HG02870 (cell line): ENCODE results near the gene GFER.
A peak's percentile ranks its signal among the peaks of the same experiment; 100 is the strongest.

ENCODE experiments used
- ATAC-seq: cut with Tn5 transposase; IDR thresholded peaks from one replicate; pipeline ENCODE4 v1.9.1; 2021; ENCODE audit warnings: mild to moderate bottlenecking, moderate library complexity; ENCODE audit not compliant: unreplicated experiment

GFER gene

DNA sequence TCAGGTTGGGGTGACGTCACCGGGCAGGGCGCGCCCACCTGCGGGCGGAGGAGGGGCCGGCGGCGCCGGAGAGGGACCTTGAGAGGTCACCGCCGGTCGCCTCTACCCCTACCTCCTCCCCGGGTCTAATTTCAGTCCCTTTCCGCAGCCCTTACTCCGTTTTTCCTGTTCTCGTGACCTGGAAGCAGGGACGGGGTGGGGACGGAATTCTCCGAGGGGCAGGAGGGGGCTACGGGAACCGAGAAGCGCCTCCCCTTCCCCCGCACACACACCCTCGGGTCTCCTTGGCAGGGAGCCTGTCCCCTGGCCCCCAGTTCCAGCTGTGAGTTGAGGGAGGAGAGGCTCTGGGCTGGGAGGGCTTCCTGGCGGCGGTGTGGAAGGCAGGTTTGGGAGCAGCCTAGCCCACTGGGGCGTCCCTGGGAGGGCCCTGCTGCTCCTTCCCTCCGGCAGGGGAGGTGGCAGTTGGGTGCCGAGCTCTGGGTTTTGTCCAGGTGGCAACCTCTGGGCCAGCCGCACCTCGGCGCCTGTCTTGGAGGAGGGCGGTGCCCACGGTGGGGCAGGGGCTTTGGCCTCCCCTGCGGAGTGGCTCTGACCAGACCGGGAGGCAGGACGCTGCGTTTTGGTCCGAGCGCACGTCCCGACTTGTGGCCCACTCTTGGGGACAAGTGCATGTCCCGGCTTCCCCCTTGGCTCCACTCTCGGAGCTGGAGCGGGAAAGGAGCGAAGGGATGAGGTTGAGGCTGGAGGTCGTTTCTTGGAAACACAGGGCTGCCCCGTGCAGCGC, 6.5 kb downstream of the GFER start:
- ATAC-seq: no peak

- no peak for ATAC-seq
Observed at GRCh38 chr16:1991135-1991551, 7.2 kb downstream of the GFER start.

DNA sequence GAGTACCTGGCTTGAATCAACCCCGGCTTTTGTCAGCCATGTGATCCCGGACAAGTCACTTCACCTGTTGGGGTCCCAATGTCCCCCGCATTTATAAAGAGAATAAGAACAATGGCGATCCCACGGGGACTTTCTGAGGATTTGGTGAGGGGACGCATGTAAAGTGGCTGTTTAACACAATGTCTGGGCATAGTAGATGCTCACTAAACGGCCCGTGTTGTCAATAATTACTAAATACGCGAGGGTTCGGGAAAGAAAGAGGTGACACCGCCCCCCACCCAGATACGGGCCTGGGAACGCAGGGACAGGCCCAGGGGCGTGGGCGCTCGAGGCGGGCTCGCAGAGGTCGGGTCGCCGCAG, 7.6 kb downstream of the GFER start:
- ATAC-seq: no peak

DNA sequence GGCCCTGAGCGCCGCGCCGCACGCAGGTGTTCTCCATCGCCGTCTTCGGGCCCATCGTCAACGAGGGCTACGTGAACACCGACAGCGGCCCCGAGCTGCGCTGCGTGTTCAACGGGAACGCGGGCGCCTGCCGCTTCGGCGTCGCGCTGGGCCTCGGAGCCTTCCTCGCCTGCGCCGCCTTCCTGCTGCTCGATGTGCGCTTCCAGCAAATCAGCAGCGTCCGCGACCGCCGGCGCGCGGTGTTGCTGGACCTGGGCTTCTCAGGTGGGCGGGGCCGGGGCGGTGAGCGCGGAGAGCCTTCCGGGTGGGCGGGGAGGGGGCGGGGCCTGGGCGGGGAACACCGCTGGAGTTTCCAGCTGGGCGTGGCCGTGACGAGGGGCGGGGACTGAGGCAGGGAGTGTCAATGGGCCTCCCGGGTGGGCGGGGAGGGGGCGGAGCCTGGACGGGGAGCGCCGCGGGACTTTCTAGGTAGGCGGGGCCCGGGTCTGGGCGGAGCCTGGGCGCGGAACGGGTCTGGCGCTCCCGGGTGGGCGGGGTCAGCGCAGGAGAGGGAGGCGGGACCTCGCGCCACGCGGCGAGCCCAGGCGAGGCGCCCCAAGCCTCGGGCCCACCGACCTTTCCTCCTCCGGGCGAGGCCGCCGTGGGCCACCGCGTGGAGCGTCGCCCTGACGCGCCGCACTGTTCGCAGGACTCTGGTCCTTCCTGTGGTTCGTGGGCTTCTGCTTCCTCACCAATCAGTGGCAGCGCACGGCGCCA, 8.1 kb downstream of the GFER start:
- no peak for ATAC-seq

DNA sequence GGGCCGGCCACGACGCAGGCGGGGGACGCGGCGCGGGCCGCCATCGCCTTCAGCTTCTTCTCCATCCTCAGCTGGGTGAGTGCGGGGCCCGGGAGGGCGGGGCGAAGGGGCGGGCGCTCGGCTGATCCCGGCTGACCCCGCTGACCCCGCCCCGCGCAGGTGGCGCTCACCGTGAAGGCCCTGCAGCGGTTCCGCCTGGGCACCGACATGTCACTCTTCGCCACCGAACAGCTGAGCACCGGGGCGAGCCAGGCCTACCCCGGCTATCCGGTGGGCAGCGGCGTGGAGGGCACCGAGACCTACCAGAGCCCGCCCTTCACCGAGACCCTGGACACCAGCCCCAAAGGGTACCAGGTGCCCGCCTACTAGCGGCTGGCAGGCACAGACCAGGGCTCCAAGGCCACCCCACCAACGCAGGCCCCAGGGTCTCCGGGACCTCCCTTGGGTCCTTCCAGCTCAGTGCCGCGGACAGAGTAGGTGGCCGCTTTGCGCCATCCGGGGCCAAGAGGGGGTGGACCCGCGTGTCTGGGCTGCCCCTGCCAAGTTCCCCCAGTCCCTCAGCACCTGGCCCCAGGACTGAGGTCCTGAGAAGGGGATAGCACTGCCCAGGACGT, 8.8 kb downstream of the GFER start:
- ATAC-seq: no peak

GRCh38 chr16:1993731-1994131, 9.7 kb downstream of the GFER start:
- no peak for ATAC-seq

- no peak for ATAC-seq
Observed at GRCh38 chr16:1997494-1998359, 13.7 kb downstream of the GFER start.

GRCh38 chr16:1998360-1998835, 14.4 kb downstream of the GFER start:
- ATAC-seq: no peak

GRCh38 chr16:1998852-1999801, 15.1 kb downstream of the GFER start:
- ATAC-seq: no peak

GRCh38 chr16:1999866-2000514, 16.0 kb downstream of the GFER start:
- ATAC-seq: no peak

DNA sequence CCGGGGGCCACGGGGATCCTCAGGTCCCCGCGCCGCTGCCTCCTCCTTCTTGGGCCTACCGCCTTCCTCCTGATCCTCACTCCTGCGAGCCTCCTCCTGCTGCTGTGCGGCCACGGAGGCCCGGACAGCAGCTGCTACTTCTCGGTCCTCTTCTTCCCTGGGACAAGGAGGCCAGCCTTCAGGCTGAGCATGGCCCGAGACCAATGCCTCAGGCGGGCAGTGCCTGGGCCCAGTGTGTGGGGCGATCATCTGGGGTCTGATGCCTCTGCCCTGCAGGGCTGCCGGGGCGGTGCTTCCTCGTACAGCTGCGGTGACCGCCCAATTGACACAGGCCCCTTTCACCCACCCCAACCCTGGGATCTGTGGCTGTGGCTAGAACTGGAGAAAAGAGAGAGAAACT, 17.0 kb downstream of the GFER start:
- ATAC-seq: no peak

- no peak for ATAC-seq
Observed at GRCh38 chr16:2001456-2002355, 17.7 kb downstream of the GFER start.

- no peak for ATAC-seq
Observed at GRCh38 chr16:2002406-2003230, 18.6 kb downstream of the GFER start.

GRCh38 chr16:2003231-2003826, 19.3 kb downstream of the GFER start:
- ATAC-seq: no peak

- peak; percentile 54 for ATAC-seq
Observed at GRCh38 chr16:2003827-2004641, 20.0 kb downstream of the GFER start.
